ENCODE data around the gene BRSK1.

The BRSK1 gene

GRCh38 chr19:55358493-55358892 is 74.7 kb downstream of the BRSK1 start:
- DNase-seq: no peak

- peak; percentile 54 for DNase-seq
Observed at GRCh38 chr19:55358943-55359908, 75.4 kb downstream of the BRSK1 start.

- no peak for DNase-seq
Observed at GRCh38 chr19:55360902-55361301, 77.1 kb downstream of the BRSK1 start.
